Sciatic nerve (tissue), 2 donors: ENCODE results near the gene BNIP1. TPM values are rescaled to one million over a fixed set of nuclear protein-coding genes. Genes with fewer than 3 reads are reported as not detected.

Experiments used
- ATAC-seq: fragments of 200-7000 bp; cut with Tn5 transposase; one replicate; pipeline ENCODE4 v1.9.1; 2020; ENCODE audit warnings: mild to moderate bottlenecking, moderate library complexity
- DNase-seq: peaks from one replicate; pipeline ENCODE4 v3.0.0-alpha.2; 2020; ENCODE audit warnings: low spot score
- intact Hi-C: fragments of 100-400 bp; cut with DNase I; formaldehyde crosslinking; loops from one replicate; pipeline ENCODE4 v1.14.2; 2022
- total RNA-seq: library from RNA; stranded (reverse); fragmentation: NEBNext Ultra II Directional; extraction: Animal tissue kit (Norgen Biotek cat#: 25700); gene quantifications from one replicate; pipeline ENCODE4 v1.2.1, GENCODE V29; 2021
- donor health status: DM: no; HTN: no; CAD: no.
- donor health status: DM: no; HTN: no; CAD: no.

BNIP1 gene
- total RNA-seq, 1 donor from 2014 or later, result 8.3 TPM

DNA sequence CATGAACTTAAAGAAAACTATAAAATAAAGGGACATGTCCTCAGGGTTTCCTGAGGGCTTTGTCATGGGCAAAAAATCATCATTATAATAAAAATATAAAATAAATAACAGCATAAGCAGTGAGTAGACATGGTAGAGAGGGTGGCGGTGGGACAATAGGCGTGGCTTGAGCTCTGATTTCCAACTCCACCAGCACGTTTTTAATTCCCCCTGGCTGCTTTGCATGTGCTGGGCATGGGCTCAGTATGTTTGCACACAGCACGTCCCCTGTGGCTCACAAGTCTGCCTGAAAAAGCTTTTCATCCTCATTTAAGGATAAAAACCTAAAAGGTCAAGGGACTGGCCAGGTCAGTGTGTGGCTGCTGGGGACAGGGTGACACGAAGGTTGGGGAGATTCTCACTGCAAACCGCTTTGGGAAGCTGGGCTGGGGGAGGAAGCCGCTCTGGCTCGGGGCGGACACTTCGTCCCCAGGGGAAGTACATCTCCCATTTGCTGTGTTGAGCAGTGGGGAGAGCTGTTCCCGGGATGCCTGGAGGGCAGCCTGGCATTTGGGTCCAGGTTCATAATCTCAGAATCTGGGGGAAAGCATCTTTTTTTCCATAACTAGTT, 58.0 kb downstream of the BNIP1 start:
- ATAC-seq, result no peak
- intact Hi-C loops, result no loop called here
- no peak for DNase-seq

DNA sequence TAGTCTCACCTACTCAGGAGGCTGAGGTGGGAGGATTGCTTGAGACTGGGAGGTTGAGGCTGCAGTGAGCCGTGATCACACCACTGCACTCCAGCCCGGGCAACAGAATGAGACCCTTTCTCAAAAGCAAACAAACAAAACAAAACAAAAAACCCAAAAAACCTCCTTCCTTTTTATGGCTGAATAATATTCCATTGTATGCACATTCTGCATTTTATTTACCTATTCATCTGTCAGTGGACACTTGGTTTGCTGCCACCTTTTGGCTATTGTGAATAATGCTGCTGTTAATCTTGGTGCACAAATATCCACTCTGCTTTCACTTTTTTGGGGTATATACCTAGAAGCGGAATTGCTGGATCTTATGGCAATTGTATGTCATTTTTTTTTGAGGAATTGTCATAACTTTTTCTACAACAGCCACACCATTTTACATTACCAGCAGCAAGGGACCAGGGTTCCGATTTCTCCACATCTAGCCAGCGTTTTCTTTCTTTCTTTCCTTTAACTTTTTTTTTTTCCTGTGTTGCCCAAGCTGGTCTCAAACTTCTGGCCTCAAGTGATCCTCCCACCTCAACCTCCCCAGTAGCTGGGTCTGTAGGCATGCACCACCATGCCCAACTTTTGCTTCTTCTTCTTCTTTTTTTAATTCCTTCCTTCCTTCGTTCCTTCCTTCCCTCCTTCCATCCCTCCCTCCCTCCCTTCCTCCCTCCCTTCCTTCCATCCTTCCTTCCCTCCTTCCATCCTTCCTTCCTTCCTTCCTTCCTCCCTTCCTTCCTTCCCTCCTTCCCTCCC, 60.1 kb downstream of the BNIP1 start:
- ATAC-seq (no peak), DNase-seq (no peak)
- intact Hi-C loops, result no loop called here

DNA sequence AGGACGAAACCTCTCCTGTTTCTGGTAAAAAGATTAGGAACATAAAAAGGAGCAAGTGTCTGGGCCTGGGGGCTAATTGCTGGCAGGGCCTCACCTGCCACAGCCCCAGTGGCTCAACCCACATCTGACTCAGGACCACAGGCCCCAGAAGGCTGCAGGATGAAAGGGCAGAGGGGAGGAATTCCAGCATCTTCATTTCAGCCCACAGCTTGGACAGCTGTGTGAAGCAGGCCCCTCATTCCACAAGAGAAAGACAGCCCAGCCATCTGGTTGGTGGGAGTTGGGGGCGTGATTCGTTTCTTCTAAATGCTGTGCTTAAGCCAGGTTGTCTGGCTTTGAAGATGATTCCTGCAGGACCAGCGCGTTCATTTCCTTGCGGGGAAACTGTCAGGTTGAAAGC, 61.6 kb downstream of the BNIP1 start:
- intact Hi-C loops, result no loop called here
- no peak for DNase-seq
- ATAC-seq, result no peak

DNA sequence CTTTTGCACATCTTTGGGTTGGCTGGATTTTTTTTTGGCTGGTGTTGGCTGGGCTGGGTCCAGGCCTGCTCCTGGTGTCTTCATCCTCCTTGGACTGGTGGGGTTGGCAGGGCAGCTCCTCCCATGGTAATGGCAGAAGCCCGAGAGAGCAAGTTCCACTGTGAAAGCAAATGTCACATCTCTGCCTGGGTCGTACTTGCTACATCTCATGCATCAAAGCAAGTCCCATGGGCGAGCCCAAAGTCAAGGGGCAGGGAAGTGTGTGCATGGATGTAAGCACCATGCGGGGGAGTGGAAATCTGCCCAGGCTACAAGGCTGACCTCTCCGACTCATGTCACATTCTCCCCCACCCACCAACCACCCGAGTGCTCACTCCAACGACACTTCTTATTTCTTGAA, 64.0 kb downstream of the BNIP1 start:
- DNase-seq, result no peak
- ATAC-seq, result no peak
- intact Hi-C loops, result no loop called here

DNA sequence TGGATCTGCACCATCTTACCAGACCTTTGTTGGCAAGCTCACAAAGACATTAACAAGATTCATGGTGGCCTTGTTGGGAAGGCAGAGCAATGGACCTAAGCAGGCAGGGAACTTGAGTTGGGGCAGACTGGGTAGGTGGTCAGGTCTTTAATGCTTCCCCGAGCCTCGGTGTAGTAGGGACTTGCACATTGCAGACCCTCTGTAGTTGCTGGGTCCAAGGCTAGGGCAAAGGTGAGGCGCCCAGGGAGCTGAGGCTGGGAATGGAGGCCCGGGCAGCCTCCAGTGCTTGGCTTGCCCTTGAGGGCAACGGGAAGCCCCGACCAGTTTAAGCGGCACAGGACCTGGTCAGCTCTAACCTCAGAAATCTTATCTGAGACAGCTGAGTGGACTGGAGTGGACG, 66.5 kb downstream of the BNIP1 start:
- no peak for DNase-seq
- no peak for ATAC-seq
- intact Hi-C loops, result no loop called here

DNA sequence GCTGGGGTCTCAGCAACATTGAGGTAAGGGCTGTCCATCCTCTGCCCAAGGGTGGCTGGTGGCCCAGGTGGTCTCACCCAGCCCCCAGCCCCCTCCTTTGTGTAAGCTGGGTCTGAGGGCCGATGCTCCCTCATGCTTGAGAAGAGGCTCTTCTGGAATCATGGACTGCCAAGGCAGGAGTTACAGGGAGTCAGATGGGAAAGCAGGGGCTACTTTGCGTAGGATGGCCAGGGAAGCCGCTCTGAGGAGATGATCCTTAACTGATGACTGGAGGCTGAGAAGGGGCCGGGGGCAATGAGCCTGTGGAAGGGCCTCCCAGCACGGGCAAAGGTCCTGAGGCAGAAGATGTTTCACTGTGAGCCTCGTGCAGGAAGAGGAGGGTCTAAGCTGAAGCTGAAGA, 67.0 kb downstream of the BNIP1 start:
- intact Hi-C loops, result no loop called here
- ATAC-seq (no peak), DNase-seq (no peak)

DNA sequence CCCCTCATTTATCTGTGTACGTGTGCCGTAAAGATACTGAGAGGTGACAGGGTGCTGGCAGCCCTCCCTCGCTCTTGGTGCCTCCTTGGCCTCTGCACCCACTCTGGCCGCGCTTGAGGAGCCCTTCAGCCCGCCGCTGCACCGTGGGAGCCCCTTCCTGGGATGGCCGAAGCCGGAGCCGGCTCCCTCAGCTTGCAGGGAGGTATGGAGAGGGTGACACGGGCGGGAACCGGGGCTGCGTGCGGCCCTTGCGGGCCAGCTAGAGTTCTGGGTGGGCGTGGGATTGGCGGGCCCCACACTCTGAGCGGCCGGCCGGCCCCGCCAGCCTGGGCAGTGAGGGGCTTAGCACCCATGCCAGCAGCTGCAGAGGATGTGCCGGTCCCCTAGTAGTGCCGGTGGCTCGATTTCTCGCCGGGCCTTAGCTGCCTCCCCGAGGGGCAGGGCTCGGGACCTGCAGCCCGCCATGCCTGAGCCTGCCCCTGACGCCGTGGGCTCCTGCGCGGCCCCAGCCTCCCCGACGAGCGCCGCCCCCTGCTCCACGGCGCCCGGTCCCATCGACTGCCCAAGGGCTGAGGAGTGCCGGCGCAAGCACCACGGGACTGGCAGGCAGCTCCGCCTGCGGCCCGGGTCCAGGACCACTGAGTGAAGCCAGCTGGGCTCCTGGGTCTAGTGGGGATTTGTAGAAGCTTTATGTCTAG, 69.1 kb downstream of the BNIP1 start:
- intact Hi-C loops, result no loop called here
- DNase-seq (no peak), ATAC-seq (no peak)

Other genes starting within 250 kb of the BNIP1 start
- 24.7 TPM for gene RPL26L1, start 185.1 kb upstream of the BNIP1 start, total RNA-seq
- 141 TPM for gene ATP6V0E1, start 160.8 kb upstream of the BNIP1 start, total RNA-seq
- 56.6 TPM for gene CREBRF, start 88.2 kb upstream of the BNIP1 start, total RNA-seq
- gene NKX2-5, start 90.7 kb downstream of the BNIP1 start, total RNA-seq, result not detected
- 3.6 TPM for gene STC2, start 183.9 kb downstream of the BNIP1 start, total RNA-seq